Activated CD4-positive, CD25-positive, alpha-beta regulatory T cell treated with anti-CD3 and anti-CD28 coated beads, Interleukin-2, amount 50 U/mL, for 72 hours (primary cell): ENCODE data around the gene ABCA4.

ENCODE experiments used
- DNase-seq: peaks from one replicate; pipeline ENCODE4 v3.0.0; 2021

Gene ABCA4

DNA sequence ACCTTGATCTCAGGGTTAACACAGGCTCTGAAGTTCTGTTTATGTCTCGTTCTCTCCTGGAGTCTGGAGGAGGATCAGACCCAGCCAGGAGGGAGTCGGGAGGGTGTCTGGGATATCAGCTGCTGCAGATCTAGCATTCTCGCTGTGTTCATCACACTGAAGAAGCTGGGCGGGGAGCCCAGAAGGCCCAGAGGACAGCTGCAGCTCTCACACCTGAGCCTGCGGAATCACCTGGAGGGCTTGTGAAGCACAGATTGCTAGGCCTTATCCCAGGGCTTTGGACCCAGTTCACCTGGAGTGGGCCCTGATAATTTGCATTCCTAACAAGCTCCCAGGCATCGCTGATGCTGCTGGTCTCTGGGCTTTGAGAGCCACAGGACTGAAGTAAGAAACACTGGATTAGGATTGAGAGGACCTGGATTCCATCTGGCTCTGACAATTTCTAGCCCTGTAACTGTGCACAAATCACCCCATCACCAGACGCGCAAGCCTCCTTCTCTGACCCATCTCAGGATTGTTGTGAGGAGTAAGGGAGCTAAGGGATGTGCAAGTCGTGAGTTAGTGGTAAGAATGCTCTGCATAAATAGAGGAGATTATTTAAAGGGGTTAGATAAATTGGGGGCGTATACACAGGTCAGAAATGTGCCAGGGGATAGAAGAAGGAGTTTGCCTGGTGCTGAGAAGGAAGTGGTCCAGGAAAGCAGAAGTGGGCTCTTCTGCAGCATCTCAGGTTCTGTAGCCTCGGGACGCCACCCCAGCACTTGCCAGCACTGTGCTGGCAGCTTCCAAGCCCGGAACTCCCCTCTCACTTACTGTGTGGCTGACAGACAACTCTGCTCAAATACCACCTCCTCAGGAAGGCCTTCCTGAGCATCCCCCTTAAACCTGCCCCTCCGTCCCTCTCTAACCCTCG, 19.1 kb downstream of the ABCA4 start:
- no peak for DNase-seq

DNA sequence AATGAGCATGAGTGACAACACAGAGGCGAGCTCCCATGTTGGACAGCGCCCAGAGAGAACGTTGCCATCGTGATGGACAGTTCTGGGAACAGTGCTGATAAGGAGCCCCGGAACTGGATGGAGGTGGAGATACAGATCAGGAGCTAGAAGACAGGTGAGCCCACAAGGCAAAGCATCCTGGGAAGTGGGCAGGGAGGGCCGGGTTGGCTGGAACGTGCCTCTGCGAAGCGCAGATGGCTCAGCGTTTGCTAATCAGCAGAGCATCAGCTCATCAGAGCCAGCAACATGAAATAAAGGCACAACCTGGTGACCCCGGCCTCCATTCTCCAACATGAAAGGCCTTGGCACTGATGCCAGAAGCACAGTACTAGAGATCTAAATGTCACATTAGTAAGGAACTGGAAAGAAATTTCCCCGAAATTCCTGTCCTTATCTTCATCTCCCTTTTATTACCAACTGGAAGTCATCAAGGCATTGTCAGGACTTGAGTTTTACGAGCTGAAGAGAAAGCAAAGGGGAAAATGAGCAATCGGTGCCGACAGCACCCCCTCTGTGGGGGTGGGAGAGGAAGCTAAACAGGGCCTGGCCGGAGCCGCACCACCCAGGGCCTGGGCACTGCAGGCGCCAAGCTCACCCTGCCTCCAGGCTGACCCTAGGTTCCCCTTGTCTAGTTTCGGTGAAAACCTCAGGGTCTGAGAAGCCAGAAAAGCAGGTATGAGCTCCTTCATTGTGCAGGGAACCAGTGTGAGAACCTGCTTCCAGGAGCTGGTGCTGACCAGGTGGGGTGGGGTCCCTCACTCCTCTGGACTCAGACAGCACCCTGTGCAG, 19.9 kb downstream of the ABCA4 start:
- no peak for DNase-seq

DNA sequence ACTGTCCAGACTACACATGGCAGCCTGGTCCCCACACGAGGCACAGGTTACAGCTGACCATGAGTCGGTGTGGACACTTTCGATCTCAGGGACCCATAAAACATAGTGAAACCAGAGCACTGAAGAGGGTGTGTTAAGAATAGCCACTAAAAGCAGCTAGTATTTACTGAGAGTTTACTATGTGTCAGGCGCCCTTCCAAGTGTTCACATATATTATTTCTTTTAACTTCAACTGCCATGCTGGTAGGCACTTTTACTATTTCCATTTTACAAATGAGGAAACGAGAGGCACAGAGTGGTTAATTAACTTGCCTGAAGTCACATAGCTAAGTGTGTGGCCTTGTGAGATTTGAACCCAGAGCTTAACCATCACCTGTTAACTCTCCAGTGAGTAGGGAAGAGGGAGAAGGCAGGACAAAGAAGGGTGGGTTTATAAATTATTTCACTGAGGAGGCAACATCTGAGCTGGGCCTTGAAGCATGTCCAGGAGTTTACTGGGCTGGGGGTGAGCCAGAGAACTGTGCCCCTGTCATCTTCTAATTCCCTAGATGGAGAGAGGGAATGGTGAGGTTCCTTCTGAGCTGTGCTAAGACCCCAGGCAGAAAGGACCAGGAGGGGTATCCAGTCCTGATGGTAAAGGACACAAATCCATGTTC, 20.7 kb downstream of the ABCA4 start:
- DNase-seq: no peak

DNA sequence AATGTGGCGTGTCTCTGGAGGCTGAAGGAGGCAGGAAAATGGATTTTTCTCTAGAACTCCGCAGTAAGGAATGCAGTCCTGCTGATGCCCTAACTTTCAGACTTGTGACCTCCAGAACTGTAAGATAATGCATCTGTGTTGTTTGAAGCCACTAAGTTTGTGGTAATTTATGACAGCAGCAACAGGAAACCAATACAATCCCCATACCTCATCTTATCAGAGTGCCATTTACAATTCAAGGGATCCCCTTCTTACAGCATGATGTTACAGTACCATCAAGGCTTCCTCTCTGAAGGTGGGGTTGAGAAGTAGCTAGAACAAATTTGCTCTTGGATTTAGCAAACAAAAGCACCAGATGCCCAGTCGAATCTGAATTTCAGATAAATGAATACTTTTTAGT, 21.6 kb downstream of the ABCA4 start:
- no peak for DNase-seq

DNA sequence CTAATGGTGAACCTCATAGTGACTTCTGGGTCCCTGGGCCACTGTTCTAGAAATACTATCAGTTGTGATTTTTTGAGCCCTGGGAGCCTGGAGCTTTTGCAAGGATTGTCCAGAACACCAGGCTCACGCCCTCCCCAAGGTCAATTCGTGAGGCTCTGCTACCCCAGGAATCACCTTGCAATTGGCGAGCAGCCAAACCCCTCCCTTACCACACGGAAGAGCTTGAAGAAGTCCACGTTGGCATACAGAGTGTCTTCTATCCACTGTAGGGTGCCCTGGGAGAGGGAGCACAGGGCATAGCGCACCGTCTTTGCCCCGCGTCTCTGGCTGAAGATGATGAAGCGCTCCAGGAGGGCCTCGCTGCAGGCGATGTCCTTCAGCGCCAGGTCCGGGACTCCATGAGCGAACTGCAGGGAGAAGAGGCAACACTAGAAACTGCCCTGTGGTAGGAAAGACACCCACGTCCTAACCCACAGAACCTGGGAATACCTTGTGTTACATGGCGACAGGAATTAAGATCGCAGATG, 22.3 kb downstream of the ABCA4 start:
- DNase-seq: no peak

DNA sequence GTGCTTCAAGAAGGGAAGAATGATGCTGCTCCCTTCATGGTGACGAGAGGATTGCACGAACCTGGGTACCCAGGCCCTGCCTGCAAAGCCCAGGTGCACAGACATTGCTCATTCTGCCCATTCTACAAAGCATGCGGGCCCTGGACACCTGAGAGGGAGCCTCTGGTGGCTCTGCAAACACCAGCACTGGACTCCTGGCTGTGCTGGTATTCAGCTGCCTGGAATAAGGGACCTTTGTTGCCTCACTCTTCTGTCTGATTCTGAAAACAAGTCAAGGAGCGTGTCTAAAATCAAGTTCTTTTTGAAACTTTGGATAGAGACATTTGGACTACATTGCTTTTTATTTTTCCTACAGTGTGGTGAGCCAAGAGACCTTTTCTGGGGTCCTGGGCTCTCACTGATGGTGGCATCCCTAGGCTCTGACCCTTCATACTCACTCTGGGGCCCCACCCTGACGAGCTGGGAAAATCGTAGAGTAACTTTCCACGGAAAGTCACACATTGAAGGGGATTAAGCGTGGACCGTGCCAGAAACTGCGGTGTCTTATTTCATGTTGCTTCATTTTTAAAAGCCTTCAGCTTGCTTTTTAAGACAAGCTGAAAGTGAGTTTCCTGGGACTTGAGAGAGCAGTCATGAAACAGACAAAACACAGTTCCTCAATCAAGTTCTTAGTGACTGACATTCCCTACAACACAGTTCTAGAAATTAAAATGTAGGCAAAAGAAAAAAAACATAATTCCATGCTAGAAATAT, 24.0 kb downstream of the ABCA4 start:
- no peak for DNase-seq

DNA sequence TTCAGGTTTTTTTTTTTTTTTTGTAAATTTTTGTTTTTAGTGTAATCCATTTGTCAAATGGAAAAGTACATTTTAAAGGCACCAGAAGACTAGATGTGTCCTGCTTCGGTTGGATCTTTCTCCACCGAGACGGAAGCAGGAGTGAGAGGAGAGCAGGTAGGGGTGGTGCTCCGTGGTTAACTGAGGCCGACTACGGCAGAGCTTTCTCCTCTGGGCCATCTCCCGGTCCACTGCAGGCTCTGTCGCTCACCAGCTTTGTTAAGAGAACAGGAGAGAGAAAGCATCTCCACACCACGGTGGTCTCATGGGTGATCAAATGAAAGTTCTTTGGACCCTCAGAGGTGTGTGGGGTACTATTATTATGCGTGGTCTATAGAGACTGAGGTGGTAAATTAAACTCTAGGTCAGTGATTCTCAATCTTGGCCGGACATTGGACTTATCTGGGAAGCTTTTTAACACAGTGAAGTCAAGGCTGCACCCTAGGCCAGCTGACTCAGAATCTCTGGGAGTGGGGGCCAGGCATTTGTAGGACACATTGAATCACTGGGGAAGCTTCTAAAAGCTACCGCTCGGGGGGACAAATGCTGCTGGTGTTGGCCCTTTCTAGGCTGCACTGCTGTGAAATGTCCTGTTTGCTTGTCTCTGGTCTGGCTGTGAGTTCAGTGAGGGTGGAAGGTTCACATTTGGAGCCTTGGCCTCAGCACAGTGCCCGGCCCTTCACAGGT, 25.0 kb downstream of the ABCA4 start:
- no peak for DNase-seq

DNA sequence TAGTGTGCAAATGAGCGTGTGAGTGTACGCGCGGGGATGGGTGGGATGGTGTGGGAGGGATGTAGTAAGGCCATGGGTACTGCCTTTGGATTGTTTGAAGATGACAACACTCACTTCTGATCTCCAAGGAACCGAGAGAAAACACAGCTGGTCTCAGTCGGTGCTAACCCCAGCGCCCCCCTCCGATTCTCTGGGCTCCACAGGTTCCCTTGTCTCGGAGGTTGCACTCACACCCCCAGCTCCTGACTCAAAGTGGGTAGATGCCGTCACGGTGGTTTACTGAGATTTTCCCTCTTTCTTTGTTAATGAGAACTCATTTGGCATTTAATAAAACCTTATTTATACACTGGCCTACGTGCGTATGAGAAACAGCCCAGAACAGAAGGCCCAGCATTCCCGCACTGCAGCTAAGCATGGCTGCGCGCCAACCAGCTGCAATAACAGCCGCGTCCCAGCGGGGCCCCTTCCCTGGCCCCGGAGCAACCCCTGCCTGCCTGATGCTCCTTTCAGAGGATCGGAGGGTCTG, 25.8 kb downstream of the ABCA4 start:
- DNase-seq: no peak

DNA sequence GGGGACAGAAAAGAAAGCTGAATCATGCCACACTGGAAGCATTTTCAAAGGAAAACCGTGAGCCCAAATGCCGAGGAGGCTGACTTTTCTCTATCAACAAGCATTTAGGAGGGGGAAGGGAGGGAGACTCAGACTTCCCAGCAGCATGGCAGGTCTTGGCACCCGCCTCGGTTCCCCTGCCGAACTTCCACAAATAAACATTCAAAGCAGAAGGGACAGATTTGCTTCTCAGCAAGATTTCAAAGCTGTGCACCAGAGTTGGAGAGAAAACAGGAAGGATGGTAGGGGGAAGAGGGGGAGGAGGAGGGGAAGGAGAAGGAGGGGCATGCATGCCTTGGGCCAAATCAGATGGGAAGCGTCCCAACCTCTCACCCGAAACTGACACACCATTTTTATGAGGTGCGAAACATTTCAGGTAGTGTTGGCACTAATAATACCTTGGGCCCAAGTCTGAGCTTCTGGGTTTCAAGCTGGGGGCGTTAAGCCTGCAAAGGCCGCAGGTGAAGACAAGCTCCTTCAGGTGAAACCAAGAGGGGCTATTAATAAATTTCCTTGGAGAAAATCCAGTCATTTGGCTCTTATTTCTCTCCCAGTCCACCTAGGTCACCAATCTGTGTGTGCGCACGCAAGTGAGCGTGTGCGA, 26.4 kb downstream of the ABCA4 start:
- DNase-seq: no peak

DNA sequence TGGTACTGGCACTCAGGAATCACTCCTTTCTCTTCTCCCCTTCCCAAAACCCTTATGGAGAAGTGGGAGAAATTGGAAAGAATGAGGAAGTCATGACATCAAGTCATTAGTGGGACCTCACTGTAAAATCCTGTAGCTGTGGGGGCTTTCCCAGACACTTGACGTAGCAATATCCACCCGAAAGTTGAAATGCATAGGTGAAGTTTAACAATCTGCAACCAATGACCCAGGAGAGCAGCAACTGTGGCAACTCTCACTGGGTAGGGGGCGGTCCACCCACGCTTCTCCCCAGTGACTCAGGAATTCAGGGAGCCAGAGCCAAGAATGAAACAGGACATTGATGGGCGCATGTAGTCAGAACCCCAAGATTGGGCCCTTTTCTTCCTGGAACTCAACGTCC, 27.0 kb downstream of the ABCA4 start:
- no peak for DNase-seq

DNA sequence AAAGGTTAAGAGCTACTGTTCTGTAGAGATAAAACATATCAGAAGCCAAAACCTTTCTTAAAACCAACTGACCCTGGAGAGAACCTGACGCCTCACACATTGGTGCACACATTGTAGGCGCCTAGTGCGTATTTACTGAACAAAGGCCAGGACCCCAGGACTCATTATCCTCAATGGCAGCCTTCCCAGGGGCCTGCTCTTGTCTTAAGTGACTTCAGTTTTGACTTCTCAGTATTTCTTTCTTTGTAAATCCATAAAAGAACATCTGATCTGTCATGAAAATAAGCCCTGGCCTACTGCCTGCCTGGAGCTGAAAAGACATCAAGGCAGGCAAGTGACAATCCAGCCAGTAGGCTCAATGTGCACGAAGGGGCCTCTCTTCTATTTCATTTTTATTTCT, 27.6 kb downstream of the ABCA4 start:
- no peak for DNase-seq

DNA sequence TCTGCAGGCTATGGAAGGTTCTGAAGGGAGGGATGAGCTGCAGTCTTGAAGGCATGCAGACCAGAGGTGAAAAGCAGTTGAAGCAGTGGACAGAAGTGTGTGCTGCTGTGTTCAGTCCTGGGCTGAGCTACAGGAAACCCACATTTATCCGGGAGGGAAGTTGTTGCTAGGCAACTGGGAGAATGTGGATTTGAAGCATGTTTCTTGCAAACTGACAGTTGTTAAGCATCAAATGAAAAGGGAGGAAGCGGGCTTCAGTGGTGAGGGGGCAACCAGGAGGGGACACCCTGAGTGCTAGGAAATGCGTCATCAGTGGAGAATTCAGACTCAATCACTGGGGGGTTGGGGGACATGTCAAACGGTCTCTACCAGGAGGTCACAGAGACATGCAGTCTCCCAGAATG, 28.7 kb downstream of the ABCA4 start:
- DNase-seq: no peak

DNA sequence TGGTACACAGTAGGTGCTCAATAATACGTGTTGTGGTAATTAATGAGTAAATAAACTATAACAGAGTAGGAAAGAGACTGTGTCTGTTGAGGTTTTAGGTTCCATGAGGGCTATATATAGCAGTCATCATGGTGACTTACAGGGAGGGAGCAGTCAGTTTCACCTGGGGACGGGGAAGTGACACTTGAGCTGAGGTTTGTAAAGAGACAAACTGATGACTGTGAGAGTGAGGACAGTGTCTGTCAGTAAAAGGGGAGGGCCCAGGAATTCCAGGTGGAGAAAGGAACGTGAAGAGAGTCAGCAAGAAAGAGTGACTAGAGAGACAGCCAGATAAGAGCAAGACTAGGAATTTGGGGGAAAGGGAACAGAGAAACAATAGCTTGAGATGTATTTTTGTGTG, 30.2 kb downstream of the ABCA4 start:
- no peak for DNase-seq

DNA sequence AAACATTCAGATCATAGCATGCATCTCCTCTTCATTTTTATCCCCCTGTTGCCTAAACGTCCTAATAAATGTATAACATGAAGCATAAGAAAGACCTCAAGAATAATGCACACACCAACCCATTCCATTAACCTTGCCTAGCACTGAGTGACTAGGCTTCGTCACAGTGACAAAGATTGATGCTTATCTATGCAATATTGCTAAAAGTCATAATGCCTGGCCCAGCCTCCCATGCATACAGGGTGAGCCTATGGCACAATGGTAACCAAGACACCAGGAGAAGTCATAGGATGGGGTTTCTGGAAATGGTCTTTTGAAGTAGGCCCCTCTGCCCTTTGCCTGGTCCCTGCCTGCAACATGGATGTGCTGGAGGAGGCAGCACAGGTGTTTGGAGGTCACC, 33.8 kb downstream of the ABCA4 start:
- DNase-seq: no peak

DNA sequence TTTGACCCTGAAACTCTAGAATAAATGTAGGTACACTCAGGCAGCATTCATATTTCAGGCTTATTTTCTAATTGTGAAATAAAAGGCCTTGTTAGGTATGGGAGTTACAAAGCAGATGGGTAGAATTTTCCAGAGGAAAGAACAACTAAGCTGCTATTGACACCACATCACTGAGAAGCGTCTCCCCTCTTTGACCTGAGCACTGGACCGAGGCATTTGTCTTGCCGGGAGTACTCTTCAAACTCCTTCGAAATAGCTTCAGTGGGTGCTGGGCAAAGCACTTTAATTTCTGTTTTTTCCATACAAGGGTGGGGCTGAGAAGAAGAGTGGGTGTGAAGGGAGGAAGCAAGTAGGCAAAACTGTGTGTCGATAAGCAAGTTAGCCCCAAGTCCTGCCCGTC, 36.4 kb downstream of the ABCA4 start:
- no peak for DNase-seq

DNA sequence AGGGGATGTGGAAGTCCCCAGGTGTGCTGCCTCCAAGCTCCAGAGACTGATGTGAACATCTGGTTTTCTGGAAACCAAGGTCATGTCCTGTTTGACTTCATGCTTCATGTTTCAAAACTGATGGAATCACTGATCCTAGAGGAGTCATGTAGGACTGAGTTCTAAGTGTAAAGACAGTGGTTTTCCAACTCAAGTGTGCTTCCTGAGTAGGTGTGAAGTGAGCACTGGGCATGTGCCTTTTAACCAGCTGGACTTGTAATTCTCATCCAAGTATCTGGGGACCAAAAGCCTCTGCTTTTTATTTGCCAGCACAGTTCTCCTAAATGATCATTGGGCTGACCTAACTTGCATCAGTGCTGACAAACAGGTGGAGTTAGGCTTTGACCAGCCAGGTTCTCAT, 36.9 kb downstream of the ABCA4 start:
- DNase-seq: no peak

DNA sequence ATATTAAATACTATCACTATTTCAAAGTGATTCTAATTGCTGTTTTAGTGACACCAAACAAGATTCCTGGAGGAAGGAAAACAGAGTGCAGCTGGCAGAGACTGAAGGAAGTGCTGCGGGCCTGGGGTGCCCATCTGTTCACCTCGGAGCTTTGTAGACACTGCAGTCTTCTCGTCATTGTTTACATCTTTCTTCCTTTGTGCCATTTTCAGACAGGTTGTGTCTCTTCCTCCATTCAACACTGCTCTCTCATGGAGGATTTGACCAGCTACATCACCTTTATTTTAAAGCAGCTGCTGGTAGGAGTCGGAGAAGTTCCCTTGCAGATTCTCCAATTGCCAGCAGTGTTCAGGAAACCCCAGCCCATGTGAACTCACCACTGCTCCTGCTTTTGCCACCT, 37.3 kb downstream of the ABCA4 start:
- no peak for DNase-seq

DNA sequence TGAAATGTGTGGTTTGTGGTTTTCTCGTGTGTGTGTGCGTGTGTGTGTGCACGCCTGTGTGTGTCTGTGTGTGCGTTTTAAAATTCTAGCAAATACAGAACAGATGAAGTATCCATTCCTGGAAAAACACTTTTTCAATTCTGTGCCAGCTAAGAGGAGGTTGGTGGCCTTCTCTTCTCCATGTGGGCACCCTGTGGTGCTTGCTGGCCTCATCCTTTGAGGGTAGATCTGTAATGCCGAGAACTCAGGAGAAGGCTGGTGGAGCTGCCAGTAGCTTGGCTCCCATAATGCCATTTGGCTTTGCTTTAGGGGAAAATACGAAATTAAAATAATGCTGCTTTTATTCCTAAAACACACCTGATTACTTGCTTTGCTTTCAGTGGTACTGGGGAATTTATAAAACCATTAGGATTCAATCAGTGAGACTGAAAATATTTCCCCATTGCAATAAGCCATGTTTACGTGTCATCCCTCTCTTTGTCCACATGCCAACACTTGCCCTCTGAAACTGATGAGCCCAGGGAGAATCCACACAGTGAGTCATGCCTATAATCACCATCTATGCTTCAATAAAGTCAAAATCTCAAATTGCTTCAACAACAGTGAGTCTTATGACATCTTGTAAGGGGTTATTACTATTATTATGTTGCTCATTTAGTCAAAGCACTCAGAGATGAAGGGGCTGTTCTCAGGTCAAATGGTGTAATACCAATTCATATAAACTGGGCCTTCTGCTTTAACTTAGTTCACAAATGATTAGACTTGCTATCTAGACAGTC, 39.2 kb downstream of the ABCA4 start:
- no peak for DNase-seq

DNA sequence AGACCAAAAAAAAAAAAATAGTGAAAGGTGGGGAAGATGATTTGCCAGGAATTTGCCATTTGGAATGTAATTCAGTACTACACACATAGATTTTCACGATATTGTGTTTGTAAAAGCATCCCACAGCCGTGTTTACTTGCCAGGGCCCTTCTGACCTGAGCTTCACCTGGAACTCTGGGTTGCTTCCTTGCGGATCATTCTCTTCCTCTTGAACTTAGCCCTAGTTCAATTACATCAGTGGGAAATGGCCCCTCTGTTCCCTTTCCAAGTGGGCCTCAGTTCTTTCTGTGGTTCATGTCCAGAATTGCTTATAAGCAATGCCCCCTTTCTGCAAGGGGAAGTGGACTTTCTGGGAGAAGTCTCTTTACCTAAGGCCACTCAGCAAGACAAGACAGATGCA, 41.0 kb downstream of the ABCA4 start:
- DNase-seq: no peak
